Spleen (tissue), 11 donors: ENCODE data around the gene INSIG2. TPM values are rescaled to one million over a fixed set of nuclear protein-coding genes. Genes with fewer than 3 reads are reported as not detected.
A peak's percentile ranks its signal among the peaks of the same experiment; 100 is the strongest.

Source experiments
- DNase-seq: peaks from one replicate; pipeline ENCODE4 v3.0.0-alpha.2; 2020
- H3K27ac ChIP-seq, 8 donors: fragments of 200-600 bp; sonication (generic) in 7 of 8; 1 replicate in 4 of 8; 2 replicates in 4 of 8; pipeline versions ENCODE4 v1.5.0 to v1.8.0; 2016 to 2021; ENCODE audit warnings: inconsistent platforms in 4 of 8, mild to moderate bottlenecking in 4 of 8, moderate library complexity in 1 of 8
- H3K27me3 ChIP-seq, 7 donors: fragments of 200-600 bp; sonication (generic) in 6 of 7; replicated peaks in 1 of 7; 1 replicate in 4 of 7; 2 replicates in 3 of 7; pipeline versions ENCODE4 v1.5.0 to v1.8.0; 2016 to 2021; ENCODE audit warnings: inconsistent platforms in 3 of 7, mild to moderate bottlenecking in 1 of 7
- H3K36me3 ChIP-seq, 6 donors: fragments of 200-600 bp; sonication (generic) in 5 of 6; 1 replicate in 4 of 6; 2 replicates in 2 of 6; pipeline versions ENCODE4 v1.5.0 to v1.8.0; 2016 to 2021; ENCODE audit warnings: inconsistent platforms in 2 of 6
- H3K4me1 ChIP-seq, 6 donors: fragments of 200-600 bp; sonication (generic) in 5 of 6; 1 replicate in 3 of 6; 2 replicates in 3 of 6; pipeline versions ENCODE4 v1.5.0 to v1.8.0; 2016 to 2021; ENCODE audit warnings: inconsistent platforms in 3 of 6
- H3K4me3 ChIP-seq, 8 donors: fragments of 200-600 bp; sonication (generic) in 7 of 8; 1 replicate in 4 of 8; 2 replicates in 4 of 8; pipeline versions ENCODE4 v1.5.0 to v1.8.0; 2016 to 2021; ENCODE audit warnings: inconsistent platforms in 4 of 8, mild to moderate bottlenecking in 4 of 8, moderate library complexity in 2 of 8
- H3K9me3 ChIP-seq, 8 donors: fragments of 200-600 bp; sonication (generic) in 7 of 8; 1 replicate in 4 of 8; 2 replicates in 4 of 8; pipeline versions ENCODE4 v1.5.0 to v1.8.0; 2016 to 2021; ENCODE audit warnings: inconsistent platforms in 4 of 8
- POLR2A ChIP-seq, 3 donors: fragments of 450-650 bp; IDR thresholded peaks; one replicate each; pipeline ENCODE4 v1.5.1; 2017; ENCODE audit warnings: antibody characterized with exemption in 3 of 3, mild to moderate bottlenecking in 1 of 3
- POLR2AphosphoS5 ChIP-seq, 3 donors: sonication (generic); formaldehyde crosslinking; IDR thresholded peaks; one replicate each; pipeline ENCODE4 v1.5.1; 2017; ENCODE audit warnings: antibody characterized with exemption in 3 of 3
- WGBS, 5 donors: extraction: QIAGEN DNeasy Blood & Tissue Kit in 3 of 5; methylation state at CpG; one replicate each; pipeline versions ENCODE4 v1.1.5 to v1.1.7; 2013 to 2018; 5-methylcytosine and 5-hydroxymethylcytosine counted together
- intact Hi-C: fragments of 100-400 bp; cut with DNase I; formaldehyde crosslinking; loops from one replicate; pipeline ENCODE4 v1.15.0; 2023; ENCODE audit warnings: low total_unique reads
- polyA plus RNA-seq, 3 donors: library from polyadenylated mRNA; stranded (reverse); fragments of 200-250 nt; gene quantifications; one replicate each; pipeline ENCODE4 v1.2.1, GENCODE V29; 2013
- total RNA-seq, 7 donors: library from RNA; depleted of rRNA in 3 of 7; stranded (reverse); fragments of >200 nt in 3 of 7; fragmentation: NEBNext Ultra II Directional in 4 of 7; extraction: Animal tissue kit (Norgen Biotek cat#: 25700) in 4 of 7; gene quantifications; one replicate each; pipeline versions ENCODE4 v1.1.0 to v1.2.1, GENCODE V29; 2016 to 2021
- TF ChIP-seq, protein P1 (sequence below), 11 experiments: fragments of 200-600 bp in 7 of 11; fragments of 450-650 bp in 4 of 11; sonication (generic) in 4 of 11; IDR thresholded peaks in 8 of 11; conservative IDR thresholded peaks in 3 of 11; 1 replicate in 7 of 11; 2 replicates in 4 of 11; pipeline versions ENCODE4 v1.4.0 to v1.8.0; 2016 to 2021; ENCODE audit warnings: antibody characterized with exemption in 11 of 11, inconsistent platforms in 4 of 11, mild to moderate bottlenecking in 1 of 11
- donor health status: healthy with polysubstance abuse.
- donor health status: DM: no; HTN: no; CAD: no; lungs with moderate emphysema.
- donor health status: DM: no; HTN: no; CAD: no.
- donor health status: Bipolar disorder and iron deficiency.
- donor health status: healthy.
- donor health status: DM: no; HTN: no; CAD: no.
- donor health status: DM: yes; HTN: yes; CAD: no.

Gene INSIG2
- total and polyA plus RNA-seq, 10 donors: 11.5 to 42.7 (median 28.8) TPM

DNA sequence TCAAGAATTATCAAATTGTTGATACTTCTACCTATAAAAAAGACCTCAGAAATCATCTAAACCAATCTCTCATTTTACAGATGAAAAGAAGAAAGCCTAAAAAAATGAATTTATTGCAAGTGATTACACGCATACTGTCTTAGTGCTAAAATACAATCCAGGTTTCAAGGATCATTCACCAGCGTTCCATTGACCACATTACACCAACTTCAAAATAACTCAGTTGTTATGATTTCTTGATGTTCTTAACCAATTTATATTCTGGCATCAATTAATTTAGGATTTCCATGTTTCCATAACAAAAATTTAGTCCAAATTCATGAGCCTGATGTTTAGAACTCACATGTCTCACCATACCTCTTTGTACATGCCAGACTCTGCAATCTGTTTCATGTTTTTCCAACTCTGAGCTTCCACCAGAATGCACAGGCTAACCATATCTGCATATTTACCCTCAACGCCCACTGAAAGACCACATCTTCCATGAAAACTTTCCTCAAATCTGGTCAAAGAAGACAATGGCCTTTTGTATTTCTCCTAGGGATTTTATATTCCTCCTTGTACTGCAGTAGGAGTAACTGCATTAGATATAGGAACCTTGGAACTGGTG, 2.1 kb upstream of the INSIG2 start:
- WGBS, 5 donors: 94 to 98% (median 95%) methylated on average over 3 of the region's 3 CpGs
- no peak overlapping the region for H3K4me3 ChIP-seq
- no peak overlapping the region for H3K27ac ChIP-seq
- no peak for TF ChIP-seq POLR2AphosphoS5 (IDR thresholded peaks at IDR 0.05)
- no peak for TF ChIP-seq POLR2A (IDR thresholded peaks at IDR 0.05)
- TF ChIP-seq, protein P1, sequence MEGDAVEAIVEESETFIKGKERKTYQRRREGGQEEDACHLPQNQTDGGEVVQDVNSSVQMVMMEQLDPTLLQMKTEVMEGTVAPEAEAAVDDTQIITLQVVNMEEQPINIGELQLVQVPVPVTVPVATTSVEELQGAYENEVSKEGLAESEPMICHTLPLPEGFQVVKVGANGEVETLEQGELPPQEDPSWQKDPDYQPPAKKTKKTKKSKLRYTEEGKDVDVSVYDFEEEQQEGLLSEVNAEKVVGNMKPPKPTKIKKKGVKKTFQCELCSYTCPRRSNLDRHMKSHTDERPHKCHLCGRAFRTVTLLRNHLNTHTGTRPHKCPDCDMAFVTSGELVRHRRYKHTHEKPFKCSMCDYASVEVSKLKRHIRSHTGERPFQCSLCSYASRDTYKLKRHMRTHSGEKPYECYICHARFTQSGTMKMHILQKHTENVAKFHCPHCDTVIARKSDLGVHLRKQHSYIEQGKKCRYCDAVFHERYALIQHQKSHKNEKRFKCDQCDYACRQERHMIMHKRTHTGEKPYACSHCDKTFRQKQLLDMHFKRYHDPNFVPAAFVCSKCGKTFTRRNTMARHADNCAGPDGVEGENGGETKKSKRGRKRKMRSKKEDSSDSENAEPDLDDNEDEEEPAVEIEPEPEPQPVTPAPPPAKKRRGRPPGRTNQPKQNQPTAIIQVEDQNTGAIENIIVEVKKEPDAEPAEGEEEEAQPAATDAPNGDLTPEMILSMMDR (IDR thresholded peaks at IDR 0.05 in 8 of 11, conservative IDR thresholded peaks at IDR 0.05 in 3 of 11): no peak
- intact Hi-C loops: loop anchor here (5.0 kb wide), 1 partner anchor 101 kb away; no protein-coding TSS in a partner anchor
- no peaks in the 10 kb centered on the region for H3K36me3 ChIP-seq
- H3K27me3 ChIP-seq: no peaks in the 10 kb centered on the region
- DNase-seq: no peak
- peaks cover 3 to 34% (median 26%) of the 10 kb centered on the region in 6 donors for H3K4me1 ChIP-seq
- no peaks in the 10 kb centered on the region for H3K9me3 ChIP-seq

DNA sequence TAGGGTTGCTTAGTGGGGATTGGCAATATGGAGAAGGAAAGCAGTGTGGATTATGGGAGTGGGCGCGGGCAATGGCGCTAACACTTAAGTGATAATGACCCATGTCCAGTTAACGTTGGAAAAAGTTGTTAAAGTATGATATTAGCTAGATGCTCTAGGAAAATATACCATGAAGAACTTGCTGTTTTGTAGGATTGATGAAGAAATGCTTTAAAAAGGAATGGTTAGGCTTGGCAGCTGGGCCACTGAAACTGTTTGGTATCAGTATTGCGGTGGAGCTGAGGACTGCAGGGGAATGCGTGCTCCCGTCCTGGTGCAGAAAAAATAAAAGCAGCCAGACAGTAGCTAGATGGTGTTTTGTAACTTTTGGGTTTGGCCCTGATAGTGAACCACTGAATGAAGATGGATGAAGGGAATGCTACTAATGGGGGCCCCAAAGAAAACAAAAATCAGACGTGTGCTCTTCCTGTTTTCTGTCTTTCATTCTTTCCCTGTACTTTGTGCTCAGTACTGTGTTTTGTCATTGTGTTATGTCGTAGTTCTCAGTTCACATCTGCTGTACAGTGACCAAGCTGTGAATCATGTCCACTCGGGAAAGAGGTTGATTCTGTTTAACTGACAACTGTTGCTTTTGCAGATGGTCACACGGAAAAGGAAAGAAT, 999 bp downstream of the INSIG2 start:
- Histone ChIP-seq H3K4me3 (peak overlapping the region; percentile 68 to 90 (median 77)), H3K27ac (peak overlapping the region; percentile 65 to 89 (median 86)), H3K4me1 (peaks cover 3 to 53% (median 36%) of the 10 kb centered on the region in 6 donors), H3K36me3 (no peaks in the 10 kb centered on the region), H3K9me3 (no peaks in the 10 kb centered on the region), H3K27me3 (no peaks in the 10 kb centered on the region)
- intact Hi-C loops: loop anchor here (5.0 kb wide), 1 partner anchor 98 kb away; no protein-coding TSS in a partner anchor
- DNase-seq: no peak
- WGBS, 5 donors: 4 to 9% (median 5%) methylated on average over 11 of the region's 11 CpGs
- TF ChIP-seq, protein P1 (IDR thresholded peaks at IDR 0.05 in 8 of 11, conservative IDR thresholded peaks at IDR 0.05 in 3 of 11): peak in 7 of 11 experiments; percentile 27 to 49 (median 43)
- TF ChIP-seq POLR2A (IDR thresholded peaks at IDR 0.05) (no peak), POLR2AphosphoS5 (IDR thresholded peaks at IDR 0.05) (no peak)

DNA sequence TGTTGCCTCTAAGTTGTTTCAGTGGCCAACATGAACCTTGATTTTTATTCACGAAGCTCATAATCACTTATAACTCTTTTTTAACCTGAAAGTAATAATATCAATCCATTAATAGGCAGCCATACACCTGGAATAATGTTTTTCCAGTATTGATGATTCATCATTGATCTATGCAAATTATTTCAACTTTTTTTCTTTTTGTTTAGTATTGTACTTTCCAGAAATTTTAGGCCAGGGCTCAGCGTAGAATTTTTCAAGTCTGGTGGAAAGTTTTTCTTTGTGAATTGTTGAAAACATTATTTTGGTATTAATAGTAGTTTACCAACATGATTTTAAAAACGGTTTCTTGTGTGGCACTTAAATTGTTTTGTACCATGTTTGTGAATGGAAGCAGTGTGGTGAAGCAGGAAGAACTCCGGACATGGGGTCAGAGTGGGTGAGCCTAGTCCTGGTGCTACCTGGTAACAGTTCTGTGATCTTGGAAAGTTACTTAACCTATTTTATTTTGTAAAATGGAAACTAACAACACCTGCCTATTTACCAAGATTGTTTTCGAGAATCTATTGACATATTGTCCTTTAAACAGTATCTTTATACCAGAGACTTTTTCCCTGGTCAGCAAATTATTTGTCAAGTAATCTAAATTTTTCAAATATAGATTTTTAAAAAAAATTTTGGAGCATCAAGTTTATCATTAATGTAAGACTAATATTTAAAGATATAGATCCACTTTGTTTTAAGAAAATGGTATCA, 2.3 kb downstream of the INSIG2 start:
- Histone ChIP-seq H3K9me3 (no peaks in the 10 kb centered on the region), H3K4me1 (peaks cover 3 to 65% (median 43%) of the 10 kb centered on the region in 6 donors), H3K27me3 (no peaks in the 10 kb centered on the region), H3K27ac (peak overlapping the region in 1 of 8 donors; percentile 84), H3K4me3 (peak overlapping the region in 3 of 8 donors; percentile 72 to 85 (median 77)), H3K36me3 (no peaks in the 10 kb centered on the region)
- WGBS, 5 donors: 71 to 86% (median 79%) methylated on average over 5 of the region's 5 CpGs
- DNase-seq: no peak
- TF ChIP-seq POLR2AphosphoS5 (IDR thresholded peaks at IDR 0.05): no peak
- TF ChIP-seq POLR2A (IDR thresholded peaks at IDR 0.05): no peak
- TF ChIP-seq, protein P1 (IDR thresholded peaks at IDR 0.05 in 8 of 11, conservative IDR thresholded peaks at IDR 0.05 in 3 of 11): no peak
- intact Hi-C loops: no loop called here
